Thoracic aorta (tissue), 2 donors: Measurements from ENCODE around the gene IGSF1. TPM values are rescaled to one million over a fixed set of nuclear protein-coding genes. Genes with fewer than 3 reads are reported as not detected.
A peak's percentile ranks its signal among the peaks of the same experiment; 100 is the strongest.

Source experiments
- ATAC-seq: fragments of 150-250 bp; one replicate; pipeline ENCODE4 v1.8.0; 2017; ENCODE audit warnings: low read depth; ENCODE audit not compliant: insufficient number of reproducible peaks, low FRiP score
- DNase-seq: peaks from one replicate; pipeline ENCODE4 v3.0.0-alpha.2; 2020; ENCODE audit warnings: low spot score
- H3K27ac ChIP-seq, 2 donors: fragments of 200-600 bp; sonication (generic); 1 replicate in 1 of 2; 2 replicates in 1 of 2; pipeline ENCODE4 v1.5.1; 2016; ENCODE audit warnings: mild to moderate bottlenecking in 2 of 2, moderate library complexity in 2 of 2
- H3K27me3 ChIP-seq: fragments of 200-600 bp; sonication (generic); replicated peaks from 2 replicates; pipeline ENCODE4 v1.6.0; 2016; ENCODE audit warnings: mild to moderate bottlenecking; ENCODE audit not compliant: insufficient read depth
- H3K36me3 ChIP-seq: fragments of 200-600 bp; sonication (generic); one replicate; pipeline ENCODE4 v1.5.1; 2016
- H3K4me1 ChIP-seq, 2 donors: fragments of 200-600 bp; sonication (generic); 1 replicate in 1 of 2; 2 replicates in 1 of 2; pipeline versions ENCODE4 v1.5.1 to v1.6.0; 2016; ENCODE audit warnings: low read depth in 2 of 2, mild to moderate bottlenecking in 1 of 2; ENCODE audit not compliant: control insufficient read depth in 1 of 2
- H3K4me3 ChIP-seq: fragments of 200-600 bp; sonication (generic); 2 replicates; pipeline ENCODE4 v1.5.1; 2016; ENCODE audit warnings: mild to moderate bottlenecking
- H3K9me3 ChIP-seq: fragments of 200-600 bp; sonication (generic); 2 replicates; pipeline ENCODE4 v1.5.1; 2016
- CTCF ChIP-seq: fragments of 200-600 bp; sonication (generic); IDR thresholded peaks from one replicate; pipeline ENCODE4 v1.5.1; 2019; ENCODE audit warnings: antibody characterized with exemption
- total RNA-seq, 2 donors: library from RNA; depleted of rRNA; stranded (reverse); fragments of >200 nt; gene quantifications; one replicate each; pipeline versions ENCODE4 v1.1.0 to v1.2.3, GENCODE V29; 2016

The IGSF1 gene
- 1 to 10 TPM; 1.2 to 8.4 TPM for total RNA-seq

GRCh38 chrX:131288738-131289511 lies at the start of gene IGSF1:
TSS of gene IGSF1 (minus strand) at chrX:131289306. CDS start at chrX:131286674, 2,632 bp downstream.
- no peak for ATAC-seq
- Histone ChIP-seq H3K9me3 (no peaks in the 10 kb centered on the region), H3K4me1 (no peaks in the 10 kb centered on the region), H3K4me3 (peak within 1 kb of the TSS; percentile 53), H3K36me3 (no peaks in the 10 kb centered on the region), H3K27me3 (no peaks in the 10 kb centered on the region), H3K27ac (no peak within 1 kb of the TSS)
- no peak for DNase-seq
- TF ChIP-seq CTCF = no peak

GRCh38 chrX:131332331-131332730 lies 43.2 kb upstream of the IGSF1 start:
- DNase-seq (no peak), ATAC-seq (no peak)
- H3K4me1 ChIP-seq = no peaks in the 10 kb centered on the region
- H3K4me3 ChIP-seq = no peak overlapping the region
- no peak for TF ChIP-seq CTCF
- no peak overlapping the region for H3K27ac ChIP-seq
- H3K36me3 ChIP-seq = no peaks in the 10 kb centered on the region
- no peaks in the 10 kb centered on the region for H3K27me3 ChIP-seq
- H3K9me3 ChIP-seq = no peaks in the 10 kb centered on the region

GRCh38 chrX:131331152-131331551 lies 42.0 kb upstream of the IGSF1 start:
- Histone ChIP-seq H3K27me3 (no peaks in the 10 kb centered on the region), H3K27ac (no peak overlapping the region), H3K9me3 (no peaks in the 10 kb centered on the region), H3K36me3 (no peaks in the 10 kb centered on the region), H3K4me3 (no peak overlapping the region), H3K4me1 (no peaks in the 10 kb centered on the region)
- no peak for TF ChIP-seq CTCF
- DNase-seq (no peak), ATAC-seq (no peak)

GRCh38 chrX:131330735-131331134 lies 41.6 kb upstream of the IGSF1 start:
- DNase-seq (no peak), ATAC-seq (no peak)
- Histone ChIP-seq H3K36me3 (no peaks in the 10 kb centered on the region), H3K27me3 (no peaks in the 10 kb centered on the region), H3K9me3 (no peaks in the 10 kb centered on the region), H3K4me3 (no peak overlapping the region), H3K4me1 (no peaks in the 10 kb centered on the region), H3K27ac (no peak overlapping the region)
- no peak for TF ChIP-seq CTCF

- no peaks in the 10 kb centered on the region for H3K36me3 ChIP-seq
- H3K4me3 ChIP-seq = no peak overlapping the region
- TF ChIP-seq CTCF = no peak
- no peaks in the 10 kb centered on the region for H3K9me3 ChIP-seq
- DNase-seq = no peak
- no peak for ATAC-seq
- no peaks in the 10 kb centered on the region for H3K4me1 ChIP-seq
- H3K27me3 ChIP-seq = no peaks in the 10 kb centered on the region
- H3K27ac ChIP-seq = no peak overlapping the region
Observed at GRCh38 chrX:131322651-131323050, 33.5 kb upstream of the IGSF1 start.
